OCI-LY1 (cell line): ENCODE data around the gene TMEM266.
A peak's percentile ranks its signal among the peaks of the same experiment; 100 is the strongest.

Experiments used
- EZH2 ChIP-seq: fragments of 200-600 bp; sonication (generic), shearing (Covaris generic); IDR thresholded peaks from 2 replicates; pipeline ENCODE4 v1.8.0; 2017; ENCODE audit warnings: borderline replicate concordance, mixed run types, mild to moderate bottlenecking, antibody characterized with exemption, low read length, moderate library complexity, mixed read lengths
- TF ChIP-seq, protein P1 (sequence below): fragments of 200-600 bp; sonication (generic), shearing (Covaris generic); IDR thresholded peaks from 2 replicates; pipeline ENCODE4 v1.5.1; 2017; ENCODE audit warnings: mild to moderate bottlenecking, antibody characterized with exemption, low read length, moderate library complexity, mixed read lengths

DNA sequence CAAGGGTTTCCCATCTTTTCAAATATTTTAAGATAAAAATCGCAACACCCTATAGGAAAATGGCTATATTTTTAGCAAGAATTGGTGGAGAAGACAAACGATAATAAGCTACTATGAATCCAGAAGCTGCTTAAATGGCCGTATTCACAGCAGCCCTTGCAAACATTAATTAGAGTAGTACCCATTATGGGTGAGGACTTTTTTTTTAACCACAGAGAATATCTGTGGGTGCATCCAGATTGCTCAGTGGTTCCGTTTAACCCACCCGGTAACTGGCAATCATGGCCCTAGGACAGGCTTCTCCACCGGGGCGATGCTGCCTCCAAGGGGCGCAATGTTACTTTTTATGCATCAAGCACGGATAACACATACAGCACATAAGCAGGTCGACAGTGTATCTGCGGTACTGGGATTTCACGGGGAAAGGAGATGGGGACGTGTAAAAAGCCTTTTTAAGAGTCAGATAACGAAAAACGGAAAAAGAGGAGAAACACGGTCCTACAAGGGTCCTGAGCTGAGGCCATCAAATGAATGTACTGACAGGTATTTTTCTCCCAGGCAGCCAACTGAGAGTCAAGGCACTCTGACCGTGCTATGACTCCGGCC, 968 bp upstream of the TMEM266 start:
- TF ChIP-seq, protein P1, sequence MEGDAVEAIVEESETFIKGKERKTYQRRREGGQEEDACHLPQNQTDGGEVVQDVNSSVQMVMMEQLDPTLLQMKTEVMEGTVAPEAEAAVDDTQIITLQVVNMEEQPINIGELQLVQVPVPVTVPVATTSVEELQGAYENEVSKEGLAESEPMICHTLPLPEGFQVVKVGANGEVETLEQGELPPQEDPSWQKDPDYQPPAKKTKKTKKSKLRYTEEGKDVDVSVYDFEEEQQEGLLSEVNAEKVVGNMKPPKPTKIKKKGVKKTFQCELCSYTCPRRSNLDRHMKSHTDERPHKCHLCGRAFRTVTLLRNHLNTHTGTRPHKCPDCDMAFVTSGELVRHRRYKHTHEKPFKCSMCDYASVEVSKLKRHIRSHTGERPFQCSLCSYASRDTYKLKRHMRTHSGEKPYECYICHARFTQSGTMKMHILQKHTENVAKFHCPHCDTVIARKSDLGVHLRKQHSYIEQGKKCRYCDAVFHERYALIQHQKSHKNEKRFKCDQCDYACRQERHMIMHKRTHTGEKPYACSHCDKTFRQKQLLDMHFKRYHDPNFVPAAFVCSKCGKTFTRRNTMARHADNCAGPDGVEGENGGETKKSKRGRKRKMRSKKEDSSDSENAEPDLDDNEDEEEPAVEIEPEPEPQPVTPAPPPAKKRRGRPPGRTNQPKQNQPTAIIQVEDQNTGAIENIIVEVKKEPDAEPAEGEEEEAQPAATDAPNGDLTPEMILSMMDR, result peak; percentile 34; the same call in 1 of the 2 replicates
- TF ChIP-seq EZH2, result no peak
